DND-41 (cell line): ENCODE data around the gene OIP5.

Experiments used
- ATAC-seq: fragments of 200-7000 bp; cut with Tn5 transposase; 3 replicates; pipeline ENCODE4 v1.9.1; 2021; ENCODE audit warnings: low read depth; ENCODE audit not compliant: insufficient read depth
- DNase-seq: peaks from one replicate; pipeline ENCODE4 v3.0.0-alpha.2; 2020
- H2AFZ ChIP-seq: 2 replicates; pipeline ENCODE4 v1.6.0; 2012; ENCODE audit warnings: low read depth, low read length
- H3K27ac ChIP-seq: 2 replicates; pipeline ENCODE4 v1.5.1; 2012; ENCODE audit warnings: low read length, inconsistent platforms
- H3K27me3 ChIP-seq: fragments of 200-600 bp; sonication (generic); 2 replicates; pipeline ENCODE4 v1.6.0; 2012; ENCODE audit warnings: low read length, mild to moderate bottlenecking, inconsistent platforms; ENCODE audit not compliant: insufficient read depth, poor library complexity
- H3K36me3 ChIP-seq: 2 replicates; pipeline ENCODE4 v1.5.1; 2012; ENCODE audit warnings: low read length, inconsistent platforms; ENCODE audit not compliant: insufficient read depth
- H3K4me1 ChIP-seq: 2 replicates; pipeline ENCODE4 v1.5.1; 2012; ENCODE audit warnings: mild to moderate bottlenecking, low read length; ENCODE audit not compliant: insufficient read depth
- H3K4me2 ChIP-seq: 2 replicates; pipeline ENCODE4 v1.6.0; 2012; ENCODE audit warnings: mild to moderate bottlenecking, moderate library complexity, low read length, inconsistent platforms; ENCODE audit not compliant: insufficient read depth
- H3K4me3 ChIP-seq, 2 experiments: fragments of 200-600 bp in 1 of 2; shearing (Covaris generic) in 1 of 2; 2 replicates each; pipeline ENCODE4 v1.5.1; 2012 to 2016; ENCODE audit warnings: inconsistent platforms in 2 of 2, low read length in 2 of 2, mild to moderate bottlenecking in 2 of 2, low read depth in 1 of 2, moderate library complexity in 1 of 2
- H3K79me2 ChIP-seq: 2 replicates; pipeline ENCODE4 v1.6.0; 2012; ENCODE audit warnings: low read length, inconsistent platforms; ENCODE audit not compliant: insufficient read depth
- H3K9ac ChIP-seq: 2 replicates; pipeline ENCODE4 v1.6.0; 2012; ENCODE audit warnings: low read depth, mild to moderate bottlenecking, inconsistent platforms, low read length, moderate library complexity
- H3K9me3 ChIP-seq: 2 replicates; pipeline ENCODE4 v1.5.1; 2012; ENCODE audit warnings: low read length, moderate library complexity, mild to moderate bottlenecking, inconsistent platforms; ENCODE audit not compliant: insufficient read depth, severe bottlenecking
- H4K20me1 ChIP-seq: 2 replicates; pipeline ENCODE4 v1.6.0; 2012; ENCODE audit warnings: low read length; ENCODE audit not compliant: insufficient read depth
- EZH2 ChIP-seq: IDR thresholded peaks from 3 replicates; pipeline ENCODE4 v1.6.1; 2012; ENCODE audit warnings: borderline replicate concordance, low read depth, mild to moderate bottlenecking, moderate library complexity, low read length, inconsistent platforms; ENCODE audit not compliant: severe bottlenecking
- TF ChIP-seq, protein P1 (sequence below): IDR thresholded peaks from 2 replicates; pipeline ENCODE4 v1.5.1; 2012; ENCODE audit warnings: borderline replicate concordance, low read length, moderate library complexity, mild to moderate bottlenecking; ENCODE audit not compliant: poor library complexity, severe bottlenecking; ENCODE audit errors: extremely low read depth

The OIP5 gene

DNA sequence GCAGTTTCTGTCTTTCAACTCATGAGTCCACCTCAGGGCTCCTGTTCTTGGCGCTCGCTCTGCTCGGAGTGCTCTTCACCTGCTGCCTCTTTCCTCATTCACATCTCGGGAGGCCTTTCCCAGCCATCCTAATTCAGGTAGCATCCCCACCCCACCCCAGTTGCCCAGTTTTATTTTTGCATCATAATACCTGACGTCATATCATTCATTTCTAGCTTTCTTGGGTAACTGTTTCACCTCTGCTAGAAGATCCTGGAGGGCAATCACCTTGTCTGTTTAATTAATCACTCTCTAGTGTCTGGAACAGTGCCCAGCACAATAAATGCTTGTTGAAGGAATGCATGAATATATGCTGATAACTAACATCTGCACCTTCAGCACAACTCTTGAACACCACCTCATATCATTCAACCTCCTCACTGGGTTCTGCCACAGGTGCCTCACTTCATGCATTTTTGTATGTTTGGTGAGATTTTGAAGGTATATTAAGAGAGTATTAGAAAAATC is 7.9 kb upstream of the OIP5 start:
- H2AFZ ChIP-seq = no peak overlapping the region
- no peak for ATAC-seq
- no peak overlapping the region for H3K27ac ChIP-seq
- peaks cover 48% of the 10 kb centered on the region for H4K20me1 ChIP-seq
- no peak for TF ChIP-seq EZH2
- TF ChIP-seq, protein P1, sequence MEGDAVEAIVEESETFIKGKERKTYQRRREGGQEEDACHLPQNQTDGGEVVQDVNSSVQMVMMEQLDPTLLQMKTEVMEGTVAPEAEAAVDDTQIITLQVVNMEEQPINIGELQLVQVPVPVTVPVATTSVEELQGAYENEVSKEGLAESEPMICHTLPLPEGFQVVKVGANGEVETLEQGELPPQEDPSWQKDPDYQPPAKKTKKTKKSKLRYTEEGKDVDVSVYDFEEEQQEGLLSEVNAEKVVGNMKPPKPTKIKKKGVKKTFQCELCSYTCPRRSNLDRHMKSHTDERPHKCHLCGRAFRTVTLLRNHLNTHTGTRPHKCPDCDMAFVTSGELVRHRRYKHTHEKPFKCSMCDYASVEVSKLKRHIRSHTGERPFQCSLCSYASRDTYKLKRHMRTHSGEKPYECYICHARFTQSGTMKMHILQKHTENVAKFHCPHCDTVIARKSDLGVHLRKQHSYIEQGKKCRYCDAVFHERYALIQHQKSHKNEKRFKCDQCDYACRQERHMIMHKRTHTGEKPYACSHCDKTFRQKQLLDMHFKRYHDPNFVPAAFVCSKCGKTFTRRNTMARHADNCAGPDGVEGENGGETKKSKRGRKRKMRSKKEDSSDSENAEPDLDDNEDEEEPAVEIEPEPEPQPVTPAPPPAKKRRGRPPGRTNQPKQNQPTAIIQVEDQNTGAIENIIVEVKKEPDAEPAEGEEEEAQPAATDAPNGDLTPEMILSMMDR = no peak
- H3K4me2 ChIP-seq = no peak overlapping the region; the same call in 1 of the 2 replicates
- peaks cover 32% of the 10 kb centered on the region for H3K4me1 ChIP-seq
- H3K9me3 ChIP-seq = no peaks in the 10 kb centered on the region
- H3K79me2 ChIP-seq = peaks cover 88% of the 10 kb centered on the region
- H3K36me3 ChIP-seq = peaks cover 84% of the 10 kb centered on the region
- H3K9ac ChIP-seq = no peak overlapping the region
- no peak overlapping the region for H3K4me3 ChIP-seq
- no peaks in the 10 kb centered on the region for H3K27me3 ChIP-seq
- DNase-seq = no peak

DNA sequence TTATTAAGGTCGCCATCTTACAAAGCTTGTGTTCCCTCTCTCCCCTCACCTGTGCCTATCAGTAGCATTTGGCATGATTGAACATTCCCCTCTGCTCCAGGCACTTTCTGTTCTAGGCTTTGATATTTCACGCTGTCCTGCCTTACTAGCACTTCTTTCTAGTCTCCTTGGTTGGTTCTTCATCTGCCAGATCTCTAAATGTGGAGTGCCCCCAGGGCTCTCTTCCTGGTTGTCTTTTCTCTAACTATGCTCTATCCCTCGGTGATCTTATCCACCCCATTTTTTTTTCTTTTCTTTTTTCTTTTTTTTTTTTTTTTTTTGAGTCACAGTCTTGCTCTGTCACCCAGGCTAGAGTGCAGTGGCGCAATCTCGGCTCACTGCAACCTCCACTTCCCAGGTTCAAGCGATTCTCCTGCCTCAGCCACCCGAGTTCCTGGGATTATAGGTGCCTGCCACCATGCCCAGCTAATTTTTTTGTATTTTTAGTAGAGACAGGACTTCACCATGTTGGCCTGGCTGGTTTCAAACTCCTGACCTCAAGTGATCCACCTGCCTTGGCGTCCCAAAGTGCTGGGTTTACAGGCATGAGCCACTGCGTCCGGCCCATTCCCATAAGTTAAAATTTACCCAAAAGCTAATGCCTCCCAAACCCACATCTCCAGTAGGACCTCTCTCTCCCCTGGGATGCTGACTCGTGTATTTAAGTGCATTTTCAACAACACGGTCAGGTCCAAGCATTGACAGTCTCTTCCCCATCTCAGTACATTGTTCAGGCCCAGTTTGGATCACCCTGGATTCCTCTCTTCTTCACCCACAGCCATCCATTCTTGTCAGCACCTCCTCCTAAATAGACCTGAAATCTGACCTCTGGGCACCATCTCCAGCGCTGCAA is 5.5 kb upstream of the OIP5 start:
- Histone ChIP-seq H3K27ac (no peak overlapping the region), H3K4me3 (peak overlapping the region in 1 of 2 experiments; percentile 18; a peak in 1 of 4 replicates), H3K79me2 (peaks cover 93% of the 10 kb centered on the region), H3K9me3 (no peaks in the 10 kb centered on the region), H3K4me1 (peaks cover 41% of the 10 kb centered on the region), H3K27me3 (no peaks in the 10 kb centered on the region), H4K20me1 (peaks cover 48% of the 10 kb centered on the region), H3K36me3 (peaks cover 61% of the 10 kb centered on the region), H3K9ac (no peak overlapping the region; the same call in 1 of the 2 replicates), H3K4me2 (peak overlapping the region; percentile 53), H2AFZ (no peak overlapping the region)
- TF ChIP-seq, protein P1 = no peak
- no peak for TF ChIP-seq EZH2
- ATAC-seq = no peak
- no peak for DNase-seq

DNA sequence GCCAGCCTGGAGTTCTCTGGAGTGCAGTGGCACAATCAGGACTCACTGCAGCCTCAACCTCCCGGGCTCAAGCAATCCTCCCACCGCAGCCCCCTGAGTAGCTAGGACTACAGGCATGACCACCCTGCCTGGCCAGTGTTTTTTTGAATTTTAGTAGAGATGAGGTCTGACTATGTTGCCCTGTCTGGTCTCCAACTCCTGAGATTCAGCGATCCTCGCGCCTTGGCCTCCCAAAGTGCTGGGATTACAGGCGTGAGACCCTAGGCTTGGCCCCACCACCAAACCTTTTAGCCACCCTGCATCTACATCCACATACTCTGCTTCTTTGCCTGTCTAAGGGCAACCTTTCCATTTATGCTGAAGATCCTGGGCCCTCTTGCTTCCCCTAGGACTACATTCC is 4.7 kb upstream of the OIP5 start:
- Histone ChIP-seq H3K79me2 (peaks cover 90% of the 10 kb centered on the region), H3K4me2 (peak overlapping the region; percentile 53), H3K4me1 (peaks cover 41% of the 10 kb centered on the region), H3K9me3 (no peaks in the 10 kb centered on the region), H3K36me3 (peaks cover 53% of the 10 kb centered on the region), H3K9ac (peak overlapping the region; percentile 40; the same call in 1 of the 2 replicates), H4K20me1 (peaks cover 46% of the 10 kb centered on the region), H3K27me3 (no peaks in the 10 kb centered on the region), H3K4me3 (peak overlapping the region in 1 of 2 experiments; percentile 12; a peak in 1 of 4 replicates), H3K27ac (peak overlapping the region; percentile 30; the same call in 1 of the 2 replicates), H2AFZ (no peak overlapping the region)
- DNase-seq (no peak), ATAC-seq (no peak)
- TF ChIP-seq, protein P1 = no peak
- TF ChIP-seq EZH2 = no peak
